Gastrocnemius medialis (tissue), 4 donors: ENCODE results near the gene PCNX2. TPM values are rescaled to one million over a fixed set of nuclear protein-coding genes. Genes with fewer than 3 reads are reported as not detected.

Source experiments
- ATAC-seq, 2 donors: fragments of 150-250 bp; one replicate each; pipeline ENCODE4 v1.9.1; 2016
- DNase-seq, 2 donors: peaks; one replicate each; pipeline ENCODE4 v3.0.0-alpha.2; 2019
- H3K27ac ChIP-seq, 4 donors: fragments of 200-600 bp; sonication (generic); 1 replicate in 1 of 4; 2 replicates in 3 of 4; pipeline ENCODE4 v1.5.1; 2016 to 2018; ENCODE audit warnings: mild to moderate bottlenecking in 2 of 4, moderate library complexity in 1 of 4
- H3K27me3 ChIP-seq, 3 donors: fragments of 200-600 bp; sonication (generic) in 2 of 3; 1 replicate in 1 of 3; 2 replicates in 2 of 3; pipeline versions ENCODE4 v1.5.1 to v1.6.0; 2016 to 2019; ENCODE audit warnings: mild to moderate bottlenecking in 1 of 3, moderate library complexity in 1 of 3
- H3K36me3 ChIP-seq, 2 donors: fragments of 200-600 bp; sonication (generic) in 1 of 2; one replicate each; pipeline ENCODE4 v1.5.1; 2017 to 2018
- H3K4me1 ChIP-seq, 2 donors: fragments of 200-600 bp; sonication (generic) in 1 of 2; one replicate each; pipeline ENCODE4 v1.5.1; 2016 to 2017; ENCODE audit warnings: mild to moderate bottlenecking in 2 of 2
- H3K4me3 ChIP-seq, 4 donors: fragments of 200-600 bp; sonication (generic) in 3 of 4; 1 replicate in 1 of 4; 2 replicates in 3 of 4; pipeline ENCODE4 v1.5.1; 2016 to 2019; ENCODE audit warnings: mild to moderate bottlenecking in 2 of 4
- H3K9me3 ChIP-seq, 3 donors: fragments of 200-600 bp; sonication (generic) in 2 of 3; 1 replicate in 1 of 3; 2 replicates in 2 of 3; pipeline ENCODE4 v1.5.1; 2016 to 2019
- CTCF ChIP-seq, 5 experiments: fragments of 450-650 bp in 3 of 5; fragments of 200-600 bp in 2 of 5; sonication (generic) in 2 of 5; IDR thresholded peaks in 4 of 5; conservative IDR thresholded peaks in 1 of 5; 1 replicate in 4 of 5; 2 replicates in 1 of 5; pipeline ENCODE4 v1.5.1; 2016 to 2019; ENCODE audit warnings: antibody characterized with exemption in 5 of 5, mild to moderate bottlenecking in 3 of 5, moderate library complexity in 3 of 5
- POLR2A ChIP-seq, 2 donors: fragments of 450-650 bp; IDR thresholded peaks; one replicate each; pipeline ENCODE4 v1.6.1; 2017; ENCODE audit warnings: antibody characterized with exemption in 2 of 2, mild to moderate bottlenecking in 2 of 2, moderate library complexity in 2 of 2
- in situ Hi-C, 4 donors: fragments of 200-750 bp; cut with MboI; loops; one replicate each; pipeline versions ENCODE4 v1.15.0 to v1.8.0; 2017; ENCODE audit warnings: low sequenced_read_pairs in 4 of 4
- intact Hi-C: fragments of 100-400 bp; cut with DNase I; formaldehyde crosslinking; loops from one replicate; pipeline ENCODE4 v1.15.1; 2023; ENCODE audit warnings: low total_unique reads
- total RNA-seq, 4 donors: library from RNA; depleted of rRNA; stranded (reverse); fragments of >200 nt; gene quantifications; one replicate each; pipeline versions ENCODE4 v1.1.0 to v1.2.3, GENCODE V29; 2016

Gene PCNX2
- total RNA-seq, 4 donors from 2014 or later = 0.34 to 5.6 (median 1.9) TPM

GRCh38 chr1:233277637-233278606, 17.6 kb downstream of the PCNX2 start:
- intact Hi-C loops = no loop called here
- H3K4me3 ChIP-seq = no peak overlapping the region
- ATAC-seq (no peak), DNase-seq (no peak)
- no peaks in the 10 kb centered on the region for H3K9me3 ChIP-seq
- H3K4me1 ChIP-seq = no peaks in the 10 kb centered on the region
- no peak overlapping the region for H3K27ac ChIP-seq
- no peaks in the 10 kb centered on the region for H3K27me3 ChIP-seq
- no peak for TF ChIP-seq CTCF (IDR thresholded peaks at IDR 0.05 in 4 of 5, conservative IDR thresholded peaks at IDR 0.05 in 1 of 5)
- in situ Hi-C loops = no loop called here
- no peaks in the 10 kb centered on the region for H3K36me3 ChIP-seq

DNA sequence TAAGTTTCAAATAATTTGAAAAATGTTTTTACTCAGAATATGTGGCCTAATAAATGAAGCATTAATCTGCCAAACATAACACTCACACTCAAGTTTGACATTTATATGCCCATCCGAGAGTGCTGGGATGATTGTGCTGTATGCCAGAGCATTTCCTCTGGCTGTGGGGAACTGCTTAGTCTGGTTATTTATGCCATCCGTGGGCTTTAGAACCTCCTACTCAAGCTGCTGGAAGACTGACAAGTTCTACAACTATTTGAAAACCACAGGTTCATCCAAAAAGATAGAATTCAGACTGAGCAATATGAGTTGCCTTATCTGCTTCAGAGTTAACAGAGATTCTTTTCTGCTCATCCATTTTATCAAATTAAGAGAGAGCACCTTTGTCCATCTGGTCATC, 25.9 kb downstream of the PCNX2 start:
- Histone ChIP-seq H3K27ac (no peak overlapping the region), H3K4me1 (no peaks in the 10 kb centered on the region), H3K9me3 (no peaks in the 10 kb centered on the region), H3K27me3 (no peaks in the 10 kb centered on the region), H3K4me3 (no peak overlapping the region), H3K36me3 (no peaks in the 10 kb centered on the region)
- in situ Hi-C loops = no loop called here
- intact Hi-C loops = no loop called here
- TF ChIP-seq CTCF (IDR thresholded peaks at IDR 0.05 in 4 of 5, conservative IDR thresholded peaks at IDR 0.05 in 1 of 5) = no peak
- no peak for TF ChIP-seq POLR2A (IDR thresholded peaks at IDR 0.05)
- ATAC-seq (no peak), DNase-seq (no peak)

DNA sequence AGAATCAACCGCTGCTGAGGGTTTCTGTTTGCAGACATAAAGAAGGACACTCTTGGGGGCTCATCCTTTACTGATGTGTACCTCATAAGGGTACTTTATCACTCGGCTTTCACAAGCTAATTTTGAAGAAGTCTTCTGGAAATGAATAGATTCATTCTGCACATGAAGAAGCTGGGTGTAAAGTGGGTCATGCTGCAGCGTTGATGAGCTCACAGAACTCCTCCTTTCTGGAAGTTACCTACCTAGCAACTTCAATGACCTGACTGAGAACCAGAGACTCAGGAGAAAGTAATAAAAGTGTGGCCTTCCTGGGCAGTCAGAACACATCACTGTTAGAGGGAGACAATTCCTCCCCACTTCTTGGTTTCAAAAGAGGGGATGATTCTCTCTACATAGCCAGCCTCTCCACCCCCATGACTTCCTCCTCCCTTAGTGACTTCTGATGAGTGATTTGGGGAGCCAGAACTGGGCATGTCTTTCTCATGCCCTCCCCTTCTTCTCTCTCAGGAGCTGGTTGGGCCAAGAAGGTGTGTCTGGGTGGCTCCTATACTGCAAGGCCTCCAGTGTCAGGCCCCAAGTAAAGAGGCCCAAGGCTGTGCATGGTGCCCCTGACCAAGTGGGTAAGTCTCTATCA, 27.0 kb downstream of the PCNX2 start:
- intact Hi-C loops = no loop called here
- Histone ChIP-seq H3K4me1 (no peaks in the 10 kb centered on the region), H3K4me3 (no peak overlapping the region), H3K36me3 (no peaks in the 10 kb centered on the region), H3K27me3 (no peaks in the 10 kb centered on the region), H3K27ac (no peak overlapping the region), H3K9me3 (no peaks in the 10 kb centered on the region)
- DNase-seq (no peak), ATAC-seq (no peak)
- in situ Hi-C loops = no loop called here
- TF ChIP-seq CTCF (IDR thresholded peaks at IDR 0.05 in 4 of 5, conservative IDR thresholded peaks at IDR 0.05 in 1 of 5) = no peak
- no peak for TF ChIP-seq POLR2A (IDR thresholded peaks at IDR 0.05)

DNA sequence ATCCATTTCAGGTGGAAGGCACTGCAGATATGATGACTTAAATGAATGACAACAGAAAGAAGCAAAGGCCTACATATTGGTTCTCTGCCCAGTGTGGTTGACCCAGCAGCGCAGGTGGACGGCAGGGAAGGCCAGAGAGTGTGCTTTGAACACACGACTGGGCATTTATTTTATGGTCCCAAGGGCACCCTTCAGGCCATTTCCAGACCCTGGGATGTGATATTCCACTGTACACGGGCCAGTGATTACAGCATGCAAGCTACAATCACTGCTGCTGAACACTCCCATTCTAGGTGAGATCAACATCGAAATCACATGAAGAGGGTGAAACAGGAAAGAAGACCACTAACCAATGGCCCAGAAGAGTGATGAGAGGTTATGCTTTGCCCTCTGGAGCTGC, 33.8 kb downstream of the PCNX2 start:
- TF ChIP-seq CTCF (IDR thresholded peaks at IDR 0.05 in 4 of 5, conservative IDR thresholded peaks at IDR 0.05 in 1 of 5) = no peak
- no peak for TF ChIP-seq POLR2A (IDR thresholded peaks at IDR 0.05)
- DNase-seq (no peak), ATAC-seq (no peak)
- H3K27ac ChIP-seq = no peak overlapping the region
- H3K4me3 ChIP-seq = no peak overlapping the region
- no peaks in the 10 kb centered on the region for H3K4me1 ChIP-seq
- no peaks in the 10 kb centered on the region for H3K27me3 ChIP-seq
- intact Hi-C loops (no loop called here), in situ Hi-C loops (no loop called here)
- H3K36me3 ChIP-seq = no peaks in the 10 kb centered on the region
- H3K9me3 ChIP-seq = no peaks in the 10 kb centered on the region
